Heart right ventricle (tissue), 16 donors: ENCODE measurements around the gene DNAH14. TPM values are rescaled to one million over a fixed set of nuclear protein-coding genes. Genes with fewer than 3 reads are reported as not detected.
A peak's percentile ranks its signal among the peaks of the same experiment; 100 is the strongest.

Source experiments
- ATAC-seq, 8 donors: fragments of 200-7000 bp; cut with Tn5 transposase; one replicate each; pipeline ENCODE4 v1.9.1; 2020; ENCODE audit warnings: mild to moderate bottlenecking in 8 of 8, moderate library complexity in 8 of 8, moderate number of reproducible peaks in 1 of 8
- DNase-seq, 2 donors: peaks; one replicate each; pipeline ENCODE4 v3.0.0-alpha.2; 2020
- H3K27ac ChIP-seq, 10 donors: fragments of 200-600 bp; sonication (generic) in 2 of 10; one replicate each; pipeline versions ENCODE4 v1.5.0 to v1.8.0; 2020 to 2022; ENCODE audit warnings: mild to moderate bottlenecking in 3 of 10
- H3K27me3 ChIP-seq, 7 donors: fragments of 200-600 bp; one replicate each; pipeline ENCODE4 v1.8.0; 2021 to 2022; ENCODE audit warnings: mild to moderate bottlenecking in 2 of 7
- H3K36me3 ChIP-seq, 9 donors: fragments of 200-600 bp; sonication (generic) in 1 of 9; one replicate each; pipeline versions ENCODE4 v1.5.0 to v1.8.0; 2020 to 2022; ENCODE audit warnings: mild to moderate bottlenecking in 2 of 9
- H3K4me1 ChIP-seq, 9 donors: fragments of 200-600 bp; sonication (generic) in 1 of 9; one replicate each; pipeline versions ENCODE4 v1.5.0 to v1.8.0; 2020 to 2022; ENCODE audit warnings: mild to moderate bottlenecking in 4 of 9
- H3K4me3 ChIP-seq, 10 donors: fragments of 200-600 bp; sonication (generic) in 2 of 10; one replicate each; pipeline versions ENCODE4 v1.5.0 to v1.8.0; 2020 to 2022; ENCODE audit warnings: mild to moderate bottlenecking in 7 of 10, moderate library complexity in 2 of 10
- H3K9me3 ChIP-seq, 11 donors: fragments of 200-600 bp in 10 of 11; sonication (generic) in 2 of 11; one replicate each; pipeline versions ENCODE4 v1.5.0 to v1.8.0; 2013 to 2022; ENCODE audit warnings: mild to moderate bottlenecking in 2 of 11, control low read depth in 1 of 11, moderate library complexity in 1 of 11
- CTCF ChIP-seq, 9 donors: fragments of 200-600 bp; sonication (generic) in 2 of 9; IDR thresholded peaks; one replicate each; pipeline versions ENCODE4 v1.5.0 to v1.8.0; 2021 to 2022; ENCODE audit warnings: antibody characterized with exemption in 9 of 9, mild to moderate bottlenecking in 5 of 9, moderate library complexity in 1 of 9
- WGBS, 2 donors: extraction: QIAGEN DNeasy Blood & Tissue Kit; methylation state at CpG; one replicate each; pipeline ENCODE4 v1.1.7; 2013; ENCODE audit warnings: inconsistent platforms in 1 of 2; 5-methylcytosine and 5-hydroxymethylcytosine counted together
- intact Hi-C, 10 donors: fragments of 100-400 bp; cut with DNase I; formaldehyde crosslinking; loops; one replicate each; pipeline versions ENCODE4 v1.11.1 to v1.14.2; 2022
- polyA plus RNA-seq, 2 donors: library from polyadenylated mRNA; stranded (reverse); fragments of 200-250 nt; gene quantifications; one replicate each; pipeline ENCODE4 v1.2.3, GENCODE V29; 2013
- total RNA-seq, 10 donors: library from RNA; stranded (reverse); fragmentation: NEBNext Ultra II Directional in 3 of 10; extraction: Animal tissue kit (Norgen Biotek cat#: 25700) in 3 of 10; gene quantifications; one replicate each; pipeline versions ENCODE4 v1.2.1 to v1.2.4, GENCODE V29; 2021 to 2023
- donor health status: Arrhythmogenic right ventricular cardiomyopathy.
- donor health status: ischemic (EF 13 %, LVEDD 7.1; RV severe dilation, severe dysfunction).
- donor health status: healthy with polysubstance abuse.
- donor health status: DM: no; HTN: yes; CAD: no.
- donor health status: DM: no; HTN: no; CAD: no.
- donor health status: ischemic (EF 25% LVEDD 6.9; RV normal size, moderate dysfunction).
- donor health status: ischemic (EF 25% LVEDD 5.7; RV mildly dilated, moderate dysfunction).
- donor health status: healthy.
- donor health status: DM: yes; HTN: yes; CAD: no.
- donor health status: Ischemic cardiomyopathy.
- donor health status: ischemic (EF 35%, LVEDD 5.7; RV mildly dilated, moderate dysfunction).
- donor health status: nonischemic (EF 11% LVEDD 7.7; RV severe dilation, severe dysfunction).
- donor health status: DM: yes; HTN: yes; CAD: no.
- donor health status: PGD.
- donor health status: ischemic (EF 29% LVEDD 5.4; RV normal size, mild dysfunction).
- donor health status: nonischemic (EF 23%, LVEDD 6.1; RV moderate dilation, normal function).

Gene DNAH14
- total and polyA plus RNA-seq, 12 donors = 0.12 to 8.0 (median 2.0) TPM

- 9 to 10% methylated on average over 36 of the region's 36 CpGs for WGBS, 2 donors
- ATAC-seq = peak in 4 of 8 donors; percentile 15 to 44 (median 16)
- H3K4me1 ChIP-seq = peaks cover 9 to 65% (median 41%) of the 10 kb centered on the region in 9 donors
Observed at GRCh38 chr1:225426395-225427234, 497.1 kb downstream of the DNAH14 start.

GRCh38 chr1:225427235-225428067 lies 498.0 kb downstream of the DNAH14 start, which contains the start of gene LBR:
TSS of gene LBR (minus strand) at chr1:225428038. CDS start at chr1:225424075, 3,963 bp downstream.
- intact Hi-C loops = loop anchor here in 1 of 10 donors (2.0 kb wide), 1 partner anchor 17 kb away; no protein-coding TSS in a partner anchor
- H3K9me3 ChIP-seq = peaks cover 0 to 12% (median 0%) of the 10 kb centered on the region in 11 donors
- no peaks in the 10 kb centered on the region for H3K27me3 ChIP-seq
- peaks cover 0 to 3% (median 0%) of the 10 kb centered on the region in 9 donors for H3K36me3 ChIP-seq
- peak within 1 kb of the TSS; percentile 47 to 97 (median 90) for H3K27ac ChIP-seq
- H3K4me1 ChIP-seq = peaks cover 9 to 57% (median 41%) of the 10 kb centered on the region in 9 donors
- DNase-seq = peak; percentile 28 to 48
- ATAC-seq = peak; percentile 13 to 57 (median 32)
- WGBS, 2 donors = 0% methylated on average over 77 to 94 of the region's 94 CpGs
- peak within 1 kb of the TSS; percentile 64 to 98 (median 90) for H3K4me3 ChIP-seq
- no peak for TF ChIP-seq CTCF (IDR thresholded peaks at IDR 0.05)

More at GRCh38 chr1:225426395-225427234, 497.1 kb downstream of the DNAH14 start:
- Histone ChIP-seq H3K27ac (peak overlapping the region in 9 of 10 donors; percentile 77 to 97 (median 90)), H3K27me3 (no peaks in the 10 kb centered on the region), H3K4me3 (peak overlapping the region; percentile 64 to 98 (median 90)), H3K9me3 (peaks cover 0 to 7% (median 0%) of the 10 kb centered on the region in 11 donors), H3K36me3 (peaks cover 0 to 11% (median 0%) of the 10 kb centered on the region in 9 donors)
- no peak for TF ChIP-seq CTCF (IDR thresholded peaks at IDR 0.05)
- peak in 1 of 2 donors; percentile 33 for DNase-seq
- intact Hi-C loops = no loop called here

DNA sequence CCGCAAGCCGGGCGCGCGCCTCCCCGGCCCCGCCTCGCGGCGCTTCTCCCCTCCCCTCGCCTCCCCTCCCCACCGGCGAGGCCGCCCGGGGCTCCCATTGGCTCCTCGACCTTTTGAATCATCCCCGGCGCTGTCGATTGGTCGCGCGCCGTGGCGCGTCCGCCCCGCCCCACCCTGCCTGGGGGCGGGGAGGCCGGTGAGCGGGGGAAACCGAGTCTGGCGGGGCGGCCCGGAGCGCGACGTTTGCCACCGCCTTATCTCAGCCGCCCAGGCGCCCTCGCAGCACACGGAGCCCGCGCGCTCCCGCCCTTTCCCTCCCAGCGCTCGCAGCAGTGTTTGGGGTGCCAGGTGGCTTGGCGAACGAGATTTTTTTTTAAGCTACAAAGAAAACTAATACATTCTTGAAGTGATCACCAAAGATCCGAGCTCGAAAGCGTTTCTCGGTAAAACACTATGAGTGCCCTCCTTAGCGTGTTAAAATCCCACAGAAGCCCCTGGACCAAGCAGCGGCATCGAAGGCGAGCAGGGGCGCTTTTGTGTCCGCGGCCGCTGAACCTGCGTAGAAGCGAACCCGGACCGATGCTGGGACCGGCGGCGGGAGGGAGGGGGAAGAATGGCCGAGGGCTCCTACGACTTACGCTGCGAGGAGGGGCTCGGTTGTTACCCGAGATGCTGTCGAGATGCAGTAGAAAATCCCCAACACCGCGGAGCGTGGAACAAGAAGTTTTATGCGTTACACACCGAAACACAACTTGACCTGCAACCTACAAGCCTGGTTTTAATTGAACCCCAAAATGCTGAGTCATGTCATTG lies 498.8 kb downstream of the DNAH14 start:
- intact Hi-C loops = loop anchor here in 1 of 10 donors (2.0 kb wide), 1 partner anchor 17 kb away; no protein-coding TSS in a partner anchor
- DNase-seq = peak; percentile 92 to 93
- 0 to 1% methylated on average over 71 to 81 of the region's 81 CpGs for WGBS, 2 donors
- Histone ChIP-seq H3K27ac (peak overlapping the region; percentile 47 to 97 (median 90)), H3K9me3 (peaks cover 0 to 12% (median 0%) of the 10 kb centered on the region in 11 donors), H3K27me3 (no peaks in the 10 kb centered on the region), H3K36me3 (no peaks in the 10 kb centered on the region), H3K4me3 (peak overlapping the region; percentile 64 to 98 (median 90)), H3K4me1 (peaks cover 9 to 48% (median 41%) of the 10 kb centered on the region in 9 donors)
- no peak for TF ChIP-seq CTCF (IDR thresholded peaks at IDR 0.05)
- ATAC-seq = peak; percentile 96 to 99 (median 97)
